Measurements from ENCODE around the gene RPS16.

DNA sequence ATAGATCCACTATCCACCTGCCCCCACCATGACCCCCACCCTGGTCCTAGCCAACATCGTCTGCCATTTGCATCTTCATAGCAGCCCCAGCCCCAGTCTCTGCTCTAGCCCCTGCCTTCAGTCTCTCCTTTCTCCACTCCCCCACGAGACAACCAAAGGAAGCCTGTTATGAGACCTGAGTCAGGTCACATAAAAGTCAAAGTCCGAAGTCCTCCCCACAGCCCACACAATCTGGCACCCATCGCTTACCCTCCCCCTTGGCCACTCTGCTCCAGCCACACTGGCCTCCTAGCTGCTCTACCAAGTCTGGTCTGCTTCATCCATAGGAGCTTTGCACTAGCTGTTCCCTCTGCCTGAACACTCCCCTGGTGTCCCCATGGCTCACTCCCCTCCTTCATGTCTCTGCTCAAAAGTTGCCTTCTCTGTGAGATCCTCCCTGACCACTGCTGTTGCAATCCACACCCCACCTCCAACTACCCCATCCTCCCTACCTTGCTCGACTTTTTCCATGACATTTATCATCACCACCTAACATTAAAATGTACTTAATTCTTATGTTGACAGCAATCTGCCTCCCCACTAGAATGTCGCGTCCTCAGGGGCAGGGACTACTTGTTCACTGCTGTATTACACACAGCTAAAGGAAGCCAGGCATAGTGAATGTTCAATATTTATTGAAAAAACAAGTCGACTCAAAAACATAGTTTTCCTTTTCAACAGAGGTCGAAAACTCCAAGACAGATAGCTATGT is 24.5 kb downstream of the RPS16 start:
- TF ChIP-seq, protein P1, sequence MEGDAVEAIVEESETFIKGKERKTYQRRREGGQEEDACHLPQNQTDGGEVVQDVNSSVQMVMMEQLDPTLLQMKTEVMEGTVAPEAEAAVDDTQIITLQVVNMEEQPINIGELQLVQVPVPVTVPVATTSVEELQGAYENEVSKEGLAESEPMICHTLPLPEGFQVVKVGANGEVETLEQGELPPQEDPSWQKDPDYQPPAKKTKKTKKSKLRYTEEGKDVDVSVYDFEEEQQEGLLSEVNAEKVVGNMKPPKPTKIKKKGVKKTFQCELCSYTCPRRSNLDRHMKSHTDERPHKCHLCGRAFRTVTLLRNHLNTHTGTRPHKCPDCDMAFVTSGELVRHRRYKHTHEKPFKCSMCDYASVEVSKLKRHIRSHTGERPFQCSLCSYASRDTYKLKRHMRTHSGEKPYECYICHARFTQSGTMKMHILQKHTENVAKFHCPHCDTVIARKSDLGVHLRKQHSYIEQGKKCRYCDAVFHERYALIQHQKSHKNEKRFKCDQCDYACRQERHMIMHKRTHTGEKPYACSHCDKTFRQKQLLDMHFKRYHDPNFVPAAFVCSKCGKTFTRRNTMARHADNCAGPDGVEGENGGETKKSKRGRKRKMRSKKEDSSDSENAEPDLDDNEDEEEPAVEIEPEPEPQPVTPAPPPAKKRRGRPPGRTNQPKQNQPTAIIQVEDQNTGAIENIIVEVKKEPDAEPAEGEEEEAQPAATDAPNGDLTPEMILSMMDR (IDR thresholded peaks at IDR 0.05), result peak in 1 of 3 donors; percentile 8
- TF ChIP-seq POLR2A (IDR thresholded peaks at IDR 0.05), result peak; percentile 61
